ENCODE results near the gene SLC9C1.
"Not testable (repeated sequence)": the region's sequence is repeated elsewhere in the genome, so short reads cannot be mapped to it uniquely, and the experiment has no call there.

SLC9C1 gene

GRCh38 chr3:112187300-112187699 is 106.7 kb downstream of the SLC9C1 start:
- no peak for DNase-seq (ENCODE audit: low read depth in 2 of 2)

GRCh38 chr3:112185423-112186035 is 108.5 kb downstream of the SLC9C1 start:
- DNase-seq (ENCODE audit: low read depth in 2 of 2): not testable (repeated sequence)

- no peak for DNase-seq (ENCODE audit: low read depth in 2 of 2)
Observed at GRCh38 chr3:112175646-112176045, 118.4 kb downstream of the SLC9C1 start.

GRCh38 chr3:112175037-112175436 is 119.0 kb downstream of the SLC9C1 start:
- DNase-seq (ENCODE audit: low read depth in 2 of 2): no peak

GRCh38 chr3:112171144-112171543 is 122.9 kb downstream of the SLC9C1 start:
- no peak for DNase-seq (ENCODE audit: low read depth in 2 of 2)

GRCh38 chr3:112170046-112170445 is 124.0 kb downstream of the SLC9C1 start:
- no peak for DNase-seq (ENCODE audit: low read depth in 2 of 2)

- DNase-seq (ENCODE audit: low read depth in 2 of 2): no peak
Observed at GRCh38 chr3:112167758-112168157, 126.3 kb downstream of the SLC9C1 start.

- DNase-seq (ENCODE audit: low read depth in 2 of 2): no peak
Observed at GRCh38 chr3:112149136-112149535, 144.9 kb downstream of the SLC9C1 start.

- no peak for DNase-seq (ENCODE audit: low read depth in 2 of 2)
Observed at GRCh38 chr3:112143689-112144088, 150.3 kb downstream of the SLC9C1 start.

GRCh38 chr3:112143251-112143650 is 150.8 kb downstream of the SLC9C1 start:
- no peak for DNase-seq (ENCODE audit: low read depth in 2 of 2)

- DNase-seq (ENCODE audit: low read depth in 2 of 2): no peak
Observed at GRCh38 chr3:112141293-112141692, 152.7 kb downstream of the SLC9C1 start.

- DNase-seq (ENCODE audit: low read depth in 2 of 2): no peak
Observed at GRCh38 chr3:112140584-112140983, 153.4 kb downstream of the SLC9C1 start.

- DNase-seq (ENCODE audit: low read depth in 2 of 2): no peak
Observed at GRCh38 chr3:112138219-112138969, 155.6 kb downstream of the SLC9C1 start.

- DNase-seq (ENCODE audit: low read depth in 2 of 2): no peak
Observed at GRCh38 chr3:112137781-112138180, 156.2 kb downstream of the SLC9C1 start.

GRCh38 chr3:112136959-112137693 is 156.9 kb downstream of the SLC9C1 start:
- DNase-seq (ENCODE audit: low read depth in 2 of 2): peak in 1 of 2 donors; percentile 24

GRCh38 chr3:112136046-112136445 is 158.0 kb downstream of the SLC9C1 start:
- DNase-seq (ENCODE audit: low read depth in 2 of 2): no peak

GRCh38 chr3:112134335-112135124 is 159.5 kb downstream of the SLC9C1 start:
- no peak for DNase-seq (ENCODE audit: low read depth in 2 of 2)

- DNase-seq (ENCODE audit: low read depth in 2 of 2): no peak
Observed at GRCh38 chr3:112133626-112134334, 160.2 kb downstream of the SLC9C1 start.

- peak; percentile 19 to 42 for DNase-seq (ENCODE audit: low read depth in 2 of 2)
Observed at GRCh38 chr3:112132975-112133448, 161.0 kb downstream of the SLC9C1 start, which contains the start of gene GCSAM. Gene GCSAM (minus strand): TSS chr3:112133248. CDS start chr3:112133120, 128 bp downstream.

- no peak for DNase-seq (ENCODE audit: low read depth in 2 of 2)
Observed at GRCh38 chr3:112132554-112132953, 161.5 kb downstream of the SLC9C1 start.

- DNase-seq (ENCODE audit: low read depth in 2 of 2): no peak
Observed at GRCh38 chr3:112132088-112132487, 161.9 kb downstream of the SLC9C1 start.

All from stimulated activated CD4-positive, alpha-beta T cell treated with anti-CD3 and anti-CD28 coated beads, Interleukin-1b, Interleukin-23, amount 100 ng/mL, for 4 hours (primary cell).